Gastroesophageal sphincter (tissue), 3 donors: ENCODE results near the gene PDZD7.

Source experiments
- CTCF ChIP-seq, 4 experiments: fragments of 200-600 bp in 2 of 4; fragments of 450-650 bp in 2 of 4; sonication (generic) in 1 of 4; IDR thresholded peaks; one replicate each; pipeline ENCODE4 v1.5.1; 2017 to 2019; ENCODE audit warnings: antibody characterized with exemption in 4 of 4, mild to moderate bottlenecking in 2 of 4, moderate library complexity in 2 of 4
- POLR2A ChIP-seq, 2 donors: fragments of 450-650 bp; IDR thresholded peaks; one replicate each; pipeline ENCODE4 v1.6.1; 2017; ENCODE audit warnings: antibody characterized with exemption in 2 of 2, mild to moderate bottlenecking in 2 of 2, moderate library complexity in 1 of 2
- POLR2AphosphoS5 ChIP-seq: sonication (generic); formaldehyde crosslinking; IDR thresholded peaks from one replicate; pipeline ENCODE4 v1.6.1; 2017; ENCODE audit warnings: antibody characterized with exemption

- TF ChIP-seq POLR2A (IDR thresholded peaks at IDR 0.05) (no peak), CTCF (IDR thresholded peaks at IDR 0.05) (no peak), POLR2AphosphoS5 (no peak)
Measured at GRCh38 chr10:100978901-100979195, 52.1 kb downstream of the PDZD7 start.
